Left ventricle myocardium inferior (tissue), 1 donor: Measurements from ENCODE around the gene CHFR. TPM values are rescaled to one million over a fixed set of nuclear protein-coding genes. Genes with fewer than 3 reads are reported as not detected.
"Not testable (repeated sequence)": the region's sequence is repeated elsewhere in the genome, so short reads cannot be mapped to it uniquely, and the experiment has no call there.

Experiments used
- DNase-seq: peaks from one replicate; pipeline ENCODE4 v3.0.0-alpha.2; 2020
- H3K27ac ChIP-seq: fragments of 200-600 bp; replicated peaks from 2 replicates; pipeline ENCODE4 v1.8.0; 2021
- H3K27me3 ChIP-seq: fragments of 200-600 bp; 2 replicates; pipeline ENCODE4 v1.8.0; 2021; ENCODE audit warnings: low read depth
- H3K36me3 ChIP-seq: fragments of 200-600 bp; 2 replicates; pipeline ENCODE4 v1.8.0; 2021
- H3K4me1 ChIP-seq: fragments of 200-600 bp; 2 replicates; pipeline ENCODE4 v1.8.0; 2021
- H3K4me3 ChIP-seq: fragments of 200-600 bp; 2 replicates; pipeline ENCODE4 v1.8.0; 2021; ENCODE audit warnings: mild to moderate bottlenecking, moderate library complexity
- H3K9me3 ChIP-seq: fragments of 200-600 bp; replicated peaks from 2 replicates; pipeline ENCODE4 v1.8.0; 2021
- intact Hi-C: fragments of 100-400 bp; cut with micrococcal nuclease; formaldehyde crosslinking; loops from one replicate; pipeline ENCODE4 v1.11.0; 2022
- total RNA-seq: library from RNA; stranded (reverse); fragmentation: NEBNext Ultra II Directional; extraction: Animal tissue kit (Norgen Biotek cat#: 25700); gene quantifications from one replicate; pipeline ENCODE4 v1.2.1, GENCODE V29; 2021
- TF ChIP-seq, protein P1 (sequence below): fragments of 200-600 bp; IDR thresholded peaks from 2 replicates; pipeline ENCODE4 v1.8.0; 2021; ENCODE audit warnings: antibody characterized with exemption, mild to moderate bottlenecking, borderline replicate concordance
- donor health status: DM: no; HTN: yes; CAD: no; lungs with severe emphysema.

The CHFR gene
- total RNA-seq, 1 donor from 2014 or later, result 14.4 TPM

DNA sequence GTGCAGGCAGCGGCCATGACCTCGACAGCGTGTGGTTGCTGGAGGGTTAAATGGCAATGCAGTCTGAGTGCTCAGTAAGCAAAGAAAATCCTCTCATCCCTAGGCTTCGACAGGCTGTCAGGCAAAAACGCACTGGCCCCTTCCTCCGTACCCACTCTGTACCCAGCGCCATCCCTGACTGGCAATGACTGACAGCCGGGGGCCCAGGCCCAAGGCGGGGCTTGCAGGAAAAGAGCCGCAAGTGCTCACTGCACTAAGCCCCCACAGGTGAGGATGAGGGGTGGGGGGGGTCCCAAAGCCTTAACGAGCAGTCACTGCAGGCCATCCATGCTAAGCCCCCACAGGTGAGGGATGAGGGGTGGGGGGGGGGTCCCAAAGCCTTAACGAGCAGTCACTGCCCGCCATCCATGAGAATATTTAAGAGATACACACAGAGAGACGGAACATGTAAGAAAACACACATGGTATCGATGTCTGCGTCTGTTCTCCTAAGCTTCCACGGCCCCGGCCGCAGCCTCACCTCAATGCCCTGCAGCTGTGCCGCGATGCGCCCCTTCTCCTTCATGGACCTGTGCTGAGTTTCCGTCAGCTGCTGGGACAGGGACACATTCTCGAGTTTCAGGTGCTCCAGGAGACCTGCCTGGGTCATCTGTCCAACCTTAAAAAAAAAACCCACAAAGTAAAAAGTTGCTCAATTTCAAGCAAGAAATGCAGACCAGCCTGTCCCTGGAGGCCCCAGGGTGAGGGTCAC, 89.4 kb downstream of the CHFR start:
- H3K27me3 ChIP-seq, result no peaks in the 10 kb centered on the region
- H3K4me3 ChIP-seq, result no peak overlapping the region
- H3K4me1 ChIP-seq, result no peaks in the 10 kb centered on the region
- no peaks in the 10 kb centered on the region for H3K9me3 ChIP-seq
- TF ChIP-seq, protein P1, sequence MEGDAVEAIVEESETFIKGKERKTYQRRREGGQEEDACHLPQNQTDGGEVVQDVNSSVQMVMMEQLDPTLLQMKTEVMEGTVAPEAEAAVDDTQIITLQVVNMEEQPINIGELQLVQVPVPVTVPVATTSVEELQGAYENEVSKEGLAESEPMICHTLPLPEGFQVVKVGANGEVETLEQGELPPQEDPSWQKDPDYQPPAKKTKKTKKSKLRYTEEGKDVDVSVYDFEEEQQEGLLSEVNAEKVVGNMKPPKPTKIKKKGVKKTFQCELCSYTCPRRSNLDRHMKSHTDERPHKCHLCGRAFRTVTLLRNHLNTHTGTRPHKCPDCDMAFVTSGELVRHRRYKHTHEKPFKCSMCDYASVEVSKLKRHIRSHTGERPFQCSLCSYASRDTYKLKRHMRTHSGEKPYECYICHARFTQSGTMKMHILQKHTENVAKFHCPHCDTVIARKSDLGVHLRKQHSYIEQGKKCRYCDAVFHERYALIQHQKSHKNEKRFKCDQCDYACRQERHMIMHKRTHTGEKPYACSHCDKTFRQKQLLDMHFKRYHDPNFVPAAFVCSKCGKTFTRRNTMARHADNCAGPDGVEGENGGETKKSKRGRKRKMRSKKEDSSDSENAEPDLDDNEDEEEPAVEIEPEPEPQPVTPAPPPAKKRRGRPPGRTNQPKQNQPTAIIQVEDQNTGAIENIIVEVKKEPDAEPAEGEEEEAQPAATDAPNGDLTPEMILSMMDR, result no peak
- DNase-seq, result no peak
- intact Hi-C loops, result no loop called here
- H3K36me3 ChIP-seq, result peaks cover 93% of the 10 kb centered on the region
- H3K27ac ChIP-seq, result no peak overlapping the region

DNA sequence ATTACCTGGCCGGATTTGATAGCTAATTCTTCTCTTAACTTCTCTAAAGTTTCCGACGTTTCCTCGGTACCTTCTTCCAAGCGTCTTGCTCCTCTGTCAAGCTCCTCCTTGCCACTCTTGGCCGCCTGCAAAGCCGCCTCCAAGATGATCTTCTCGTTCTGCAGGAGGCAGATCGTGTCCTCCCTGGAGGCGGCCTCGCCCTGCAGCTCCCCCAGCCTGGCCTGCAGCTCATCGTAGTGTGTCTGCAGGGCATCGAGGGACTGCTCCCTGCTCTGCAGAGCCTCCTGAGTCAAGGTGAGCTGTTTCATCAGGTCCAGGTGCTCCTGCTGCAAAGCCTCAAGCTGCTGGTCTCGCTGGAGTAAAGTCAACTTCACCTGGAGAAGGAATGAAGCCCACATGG, 91.6 kb downstream of the CHFR start:
- Histone ChIP-seq H3K9me3 (no peaks in the 10 kb centered on the region), H3K4me3 (no peak overlapping the region), H3K4me1 (no peaks in the 10 kb centered on the region), H3K27me3 (no peaks in the 10 kb centered on the region), H3K27ac (no peak overlapping the region), H3K36me3 (peaks cover 85% of the 10 kb centered on the region)
- TF ChIP-seq, protein P1, result no peak
- no peak for DNase-seq
- intact Hi-C loops, result no loop called here

DNA sequence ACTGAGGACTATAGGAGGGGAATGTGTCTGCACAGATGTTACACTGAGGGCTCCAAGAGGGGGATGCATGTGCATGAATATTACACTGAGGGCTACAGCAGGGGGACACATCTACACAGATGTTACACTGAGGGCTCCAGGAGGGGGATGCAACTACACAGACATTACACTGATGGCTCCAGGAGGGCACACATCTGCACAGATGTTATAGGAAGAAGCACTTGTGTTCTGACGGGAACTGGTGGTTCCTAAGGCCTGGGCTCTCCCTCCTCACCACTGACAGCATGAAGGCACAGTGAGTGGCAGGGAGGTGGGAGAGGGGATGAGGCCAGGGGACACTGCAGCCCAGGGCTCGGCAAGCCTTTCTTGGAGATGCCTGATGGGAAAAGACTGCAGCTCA, 95.5 kb downstream of the CHFR start:
- H3K9me3 ChIP-seq, intact Hi-C loops, H3K27ac ChIP-seq, H3K27me3 ChIP-seq, H3K4me1 ChIP-seq, DNase-seq, H3K4me3 ChIP-seq: not testable (repeated sequence)
- H3K36me3 ChIP-seq, result peaks cover 73% of the 10 kb centered on the region

DNA sequence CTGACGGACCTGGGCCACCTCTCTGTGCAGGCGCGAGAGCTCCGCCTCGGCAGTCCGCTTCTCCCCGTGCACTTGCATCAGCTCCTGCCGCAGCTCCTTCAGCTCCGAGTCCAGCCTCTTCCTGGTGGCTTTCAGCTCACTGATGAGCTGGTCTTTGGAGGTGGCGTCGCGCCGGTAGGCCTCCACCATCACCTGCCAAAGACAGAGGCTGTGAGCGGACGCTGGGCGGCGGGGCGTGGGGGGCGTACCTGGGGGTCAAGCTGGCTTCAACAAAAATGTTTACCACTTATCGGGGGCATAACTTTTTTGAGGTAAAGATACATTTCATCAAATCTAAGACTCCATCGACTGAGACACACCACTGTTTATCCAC, 98.3 kb downstream of the CHFR start:
- H3K4me3 ChIP-seq, result no peak overlapping the region
- peaks cover 72% of the 10 kb centered on the region for H3K36me3 ChIP-seq
- H3K27me3 ChIP-seq, result no peaks in the 10 kb centered on the region
- no peak for DNase-seq
- no peak overlapping the region for H3K27ac ChIP-seq
- intact Hi-C loops, result no loop called here
- TF ChIP-seq, protein P1, result no peak
- no peaks in the 10 kb centered on the region for H3K9me3 ChIP-seq
- H3K4me1 ChIP-seq, result no peaks in the 10 kb centered on the region

DNA sequence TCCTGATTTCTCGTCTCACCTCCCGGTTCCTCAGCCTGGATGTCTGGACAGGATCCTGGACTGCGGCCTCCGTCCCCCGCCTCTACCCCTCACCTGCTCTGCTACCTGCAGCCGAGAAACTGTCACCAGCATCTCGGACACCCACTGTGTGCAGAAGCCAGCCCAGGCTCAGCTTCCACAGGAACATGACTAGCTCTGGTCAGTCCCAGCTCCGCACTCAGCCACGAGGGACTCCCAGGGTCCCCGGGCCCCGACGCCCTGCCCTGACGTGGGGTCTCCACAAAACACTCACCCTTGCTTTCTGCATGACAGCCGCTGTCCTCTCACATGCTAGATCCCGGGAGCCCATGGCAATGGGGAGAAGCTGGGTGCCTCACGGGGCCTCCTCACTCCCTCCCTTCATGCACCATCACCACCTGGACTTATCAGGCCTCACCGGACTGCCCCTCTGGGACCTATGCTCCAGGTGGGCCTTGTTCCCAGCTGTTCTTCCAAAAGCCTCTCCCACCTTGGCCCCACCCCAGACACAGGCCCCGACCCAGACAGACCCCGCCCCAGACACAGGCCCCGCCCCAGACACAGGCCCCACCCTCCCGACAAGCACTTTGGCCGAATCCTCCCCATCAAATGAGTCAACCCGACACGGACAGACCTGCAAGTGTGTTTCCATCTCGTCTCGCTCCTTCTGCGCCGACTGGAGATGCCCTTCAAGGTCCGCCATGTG, 98.9 kb downstream of the CHFR start:
- Histone ChIP-seq H3K4me1 (no peaks in the 10 kb centered on the region), H3K27ac (no peak overlapping the region), H3K27me3 (no peaks in the 10 kb centered on the region), H3K9me3 (no peaks in the 10 kb centered on the region), H3K4me3 (no peak overlapping the region), H3K36me3 (peaks cover 72% of the 10 kb centered on the region)
- intact Hi-C loops, result no loop called here
- TF ChIP-seq, protein P1, result no peak
- no peak for DNase-seq

DNA sequence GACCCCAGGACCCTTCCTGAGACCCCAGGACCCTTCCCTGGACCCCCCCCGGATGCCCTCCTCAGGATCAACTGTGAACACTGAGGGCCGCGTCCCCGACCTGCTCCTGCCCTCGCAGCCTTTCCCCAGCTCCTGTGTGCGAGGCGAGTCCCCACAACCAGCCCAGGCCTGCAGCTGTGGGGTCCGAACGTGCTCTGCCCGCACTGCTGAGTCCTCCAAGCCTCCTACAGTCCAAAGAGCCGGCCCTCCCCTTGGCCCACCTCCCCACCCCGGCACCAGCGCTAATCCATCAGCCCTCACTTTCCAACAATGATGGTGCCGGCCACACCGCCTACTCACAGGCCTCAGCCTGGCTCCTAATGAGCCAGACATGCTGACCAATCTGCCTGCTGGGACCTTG, 99.5 kb downstream of the CHFR start:
- no peak for DNase-seq
- H3K36me3 ChIP-seq, result peaks cover 78% of the 10 kb centered on the region
- H3K4me1 ChIP-seq, result no peaks in the 10 kb centered on the region
- H3K27ac ChIP-seq, result no peak overlapping the region
- H3K9me3 ChIP-seq, result no peaks in the 10 kb centered on the region
- TF ChIP-seq, protein P1, result no peak
- intact Hi-C loops, result no loop called here
- H3K27me3 ChIP-seq, result no peaks in the 10 kb centered on the region
- H3K4me3 ChIP-seq, result no peak overlapping the region
